NCI-H1417 treated with DMSO at 0.1 percent for 48 hours (cell line): Measurements from ENCODE around the gene KPNA4.
"Not testable (repeated sequence)": the region's sequence is repeated elsewhere in the genome, so short reads cannot be mapped to it uniquely, and the experiment has no call there.

Source experiments
- DNase-seq: peaks from one replicate; lab custom pipeline; 2025; lab: John Stamatoyannopoulos, UW

The KPNA4 gene

GRCh38 chr3:160565442-160566403 lies at the start of gene KPNA4:
KPNA4 (minus strand) TSS chr3:160565571; CDS start chr3:160565282, 289 bp downstream.
- peak; percentile 92 for DNase-seq

- DNase-seq, result no peak
These were observed 48.3 kb upstream of the KPNA4 start for GRCh38 chr3:160613661-160614060.

- DNase-seq, result no peak
These were observed 47.2 kb upstream of the KPNA4 start for GRCh38 chr3:160612386-160613075.

GRCh38 chr3:160611141-160611540 lies 45.8 kb upstream of the KPNA4 start:
- DNase-seq, result no peak

- no peak for DNase-seq
These were observed 43.5 kb upstream of the KPNA4 start for GRCh38 chr3:160608870-160609269.

- DNase-seq, result no peak
These were observed 42.5 kb upstream of the KPNA4 start for GRCh38 chr3:160607826-160608225.

GRCh38 chr3:160605315-160605714 lies 39.9 kb upstream of the KPNA4 start:
- no peak for DNase-seq

- not testable (repeated sequence) for DNase-seq
These were observed 38.5 kb upstream of the KPNA4 start for GRCh38 chr3:160603845-160604244.

GRCh38 chr3:160602259-160602658 lies 36.9 kb upstream of the KPNA4 start:
- no peak for DNase-seq

GRCh38 chr3:160601288-160601687 lies 35.9 kb upstream of the KPNA4 start:
- DNase-seq, result no peak

GRCh38 chr3:160598865-160599264 lies 33.5 kb upstream of the KPNA4 start:
- no peak for DNase-seq

- no peak for DNase-seq
These were observed 22.7 kb upstream of the KPNA4 start for GRCh38 chr3:160588023-160588422.

- DNase-seq, result no peak
These were observed 21.7 kb upstream of the KPNA4 start for GRCh38 chr3:160587105-160587504.

- no peak for DNase-seq
These were observed 21.3 kb upstream of the KPNA4 start for GRCh38 chr3:160586679-160587078.

- no peak for DNase-seq
These were observed 18.1 kb upstream of the KPNA4 start for GRCh38 chr3:160583451-160583850.

GRCh38 chr3:160580938-160581337 lies 15.6 kb upstream of the KPNA4 start:
- no peak for DNase-seq

GRCh38 chr3:160577556-160578195 lies 12.3 kb upstream of the KPNA4 start:
- no peak for DNase-seq

GRCh38 chr3:160577093-160577492 lies 11.7 kb upstream of the KPNA4 start:
- no peak for DNase-seq

- no peak for DNase-seq
These were observed 11.2 kb upstream of the KPNA4 start for GRCh38 chr3:160576621-160577020.

- no peak for DNase-seq
These were observed 10.2 kb upstream of the KPNA4 start for GRCh38 chr3:160575589-160575988.

- no peak for DNase-seq
These were observed 9.3 kb upstream of the KPNA4 start for GRCh38 chr3:160574636-160575035.

- DNase-seq, result not testable (repeated sequence)
These were observed 8.7 kb upstream of the KPNA4 start for GRCh38 chr3:160573955-160574525.
